Endothelial cell of umbilical vein (primary cell): Measurements from ENCODE around the gene NINJ2.

ENCODE experiments used
- CTCF ChIP-seq, 2 donors: IDR thresholded peaks; 1 replicate in 1 of 2; 2 replicates in 1 of 2; pipeline ENCODE4 v1.5.1; 2011; ENCODE audit warnings: low read length in 2 of 2, mild to moderate bottlenecking in 2 of 2, moderate library complexity in 2 of 2, control low read depth in 1 of 2, inconsistent platforms in 1 of 2, low read depth in 1 of 2; ENCODE audit not compliant: insufficient read depth in 1 of 2; ENCODE audit errors: extremely low read depth in 1 of 2
- FOS ChIP-seq: IDR thresholded peaks from 2 replicates; pipeline ENCODE4 v1.6.1; 2011; ENCODE audit warnings: mild to moderate bottlenecking, low read length, moderate library complexity, borderline replicate concordance; ENCODE audit not compliant: insufficient read depth
- MAX ChIP-seq: IDR thresholded peaks from 2 replicates; pipeline ENCODE4 v1.6.1; 2011; ENCODE audit not compliant: insufficient read depth, insufficient read length
- MYC ChIP-seq: IDR thresholded peaks from one replicate; pipeline ENCODE4 v1.6.1; 2011; ENCODE audit warnings: mild to moderate bottlenecking, low read depth, low read length
- POLR2A ChIP-seq: IDR thresholded peaks from 2 replicates; pipeline ENCODE4 v1.6.1; 2012; ENCODE audit warnings: low read depth, mild to moderate bottlenecking, control low read depth, low read length

GRCh38 chr12:544941-545635 lies 118.2 kb downstream of the NINJ2 start:
- no peak for TF ChIP-seq CTCF (IDR thresholded peaks at IDR 0.05; ENCODE audit: extremely low read depth in 1 of 2, insufficient read depth in 1 of 2, low read depth in 1 of 2, low read length in 2 of 2)
- TF ChIP-seq FOS: peak; percentile 41
- no peak for TF ChIP-seq POLR2A
- no peak for TF ChIP-seq MAX
- no peak for TF ChIP-seq MYC
